ENCODE results near the gene HMG20A. TPM values are rescaled to one million over a fixed set of nuclear protein-coding genes. Genes with fewer than 3 reads are reported as not detected.

The HMG20A gene
- total RNA-seq, result 44.6 TPM

GRCh38 chr15:77420610-77421369 lies at the start of gene HMG20A:
TSS of gene HMG20A (plus strand) at chr15:77420888. CDS start at chr15:77458408, 37,520 bp downstream.

GRCh38 chr15:77419836-77420609 lies 665 bp upstream of the HMG20A start, which contains the start of gene PEAK1:
TSS of gene PEAK1 (minus strand) at chr15:77420104. CDS start at chr15:77181926, 238,178 bp downstream.

Other genes with a start within 250 kb of the HMG20A start
- 69.8 TPM for gene PEAK1, start 784 bp upstream of the HMG20A start, total RNA-seq
- 8.5 TPM for gene LINGO1, start 212.0 kb downstream of the HMG20A start, total RNA-seq

Measured in metanephros (tissue), 1 donor.